IPS DF 19.7 (cell line): Measurements from ENCODE around the gene CASKIN1.
A peak's percentile ranks its signal among the peaks of the same experiment; 100 is the strongest.

Experiments used
- DNase-seq: peaks from one replicate; pipeline ENCODE4 v3.0.0-alpha.2; 2013; ENCODE audit warnings: low read depth, low spot score

Gene CASKIN1

DNA sequence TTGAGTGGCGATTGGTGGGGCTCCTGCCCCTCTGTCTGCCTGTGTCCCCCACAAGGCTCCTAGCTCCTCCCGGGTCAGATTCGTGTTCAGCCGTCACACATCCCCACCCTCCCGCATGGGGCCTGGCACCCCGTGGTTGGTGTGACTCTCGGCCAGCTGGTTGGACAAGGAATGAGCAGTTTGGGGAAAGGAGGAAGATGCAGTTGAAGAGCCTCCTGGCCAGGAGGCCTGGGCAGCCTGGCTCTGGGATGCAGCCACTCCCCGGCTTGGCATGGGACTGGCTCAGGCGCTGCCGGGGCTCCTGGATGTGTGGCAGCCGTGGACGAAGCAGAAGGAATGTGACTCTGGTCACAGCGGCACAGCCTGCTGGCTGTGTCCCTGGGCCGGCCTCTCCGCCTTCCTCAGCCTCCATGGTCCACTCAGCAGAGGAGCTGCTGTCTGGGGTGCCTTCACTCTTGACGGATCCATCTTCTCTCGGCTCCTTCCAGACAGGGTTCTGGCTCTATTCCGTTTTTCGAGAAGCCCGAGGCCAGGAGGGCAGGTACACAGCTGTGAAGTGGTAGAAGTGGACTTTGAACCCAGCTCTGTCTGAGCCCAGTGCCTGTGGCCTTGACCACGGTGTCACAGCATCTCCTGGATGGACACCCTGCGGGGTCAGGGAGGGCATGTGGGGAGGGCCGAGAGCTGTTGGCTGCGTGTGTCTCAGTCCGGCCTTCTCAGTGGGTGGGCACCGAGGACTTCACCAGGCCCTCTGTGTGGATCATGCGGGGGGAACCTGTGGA lies 38.7 kb downstream of the CASKIN1 start:
- DNase-seq = no peak

DNA sequence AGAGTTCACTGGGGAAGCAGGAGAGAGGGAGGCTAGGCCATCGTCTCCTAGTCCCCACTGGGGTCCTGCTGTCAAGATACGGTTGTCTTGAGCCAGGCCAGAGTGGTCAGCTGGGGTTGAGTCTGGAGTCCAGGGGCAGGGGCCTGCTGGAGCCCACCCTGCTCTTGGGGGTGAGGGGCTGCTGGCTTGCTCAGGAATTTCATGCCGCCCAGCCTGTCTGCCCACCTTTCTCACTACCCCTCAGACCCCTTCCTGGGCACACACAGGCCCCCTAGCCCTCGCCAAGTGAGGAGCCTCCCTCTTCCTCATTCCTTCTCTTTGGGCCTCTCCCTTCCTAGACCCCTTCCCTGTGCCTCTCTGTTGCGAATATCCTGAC lies 39.6 kb downstream of the CASKIN1 start:
- DNase-seq = no peak

DNA sequence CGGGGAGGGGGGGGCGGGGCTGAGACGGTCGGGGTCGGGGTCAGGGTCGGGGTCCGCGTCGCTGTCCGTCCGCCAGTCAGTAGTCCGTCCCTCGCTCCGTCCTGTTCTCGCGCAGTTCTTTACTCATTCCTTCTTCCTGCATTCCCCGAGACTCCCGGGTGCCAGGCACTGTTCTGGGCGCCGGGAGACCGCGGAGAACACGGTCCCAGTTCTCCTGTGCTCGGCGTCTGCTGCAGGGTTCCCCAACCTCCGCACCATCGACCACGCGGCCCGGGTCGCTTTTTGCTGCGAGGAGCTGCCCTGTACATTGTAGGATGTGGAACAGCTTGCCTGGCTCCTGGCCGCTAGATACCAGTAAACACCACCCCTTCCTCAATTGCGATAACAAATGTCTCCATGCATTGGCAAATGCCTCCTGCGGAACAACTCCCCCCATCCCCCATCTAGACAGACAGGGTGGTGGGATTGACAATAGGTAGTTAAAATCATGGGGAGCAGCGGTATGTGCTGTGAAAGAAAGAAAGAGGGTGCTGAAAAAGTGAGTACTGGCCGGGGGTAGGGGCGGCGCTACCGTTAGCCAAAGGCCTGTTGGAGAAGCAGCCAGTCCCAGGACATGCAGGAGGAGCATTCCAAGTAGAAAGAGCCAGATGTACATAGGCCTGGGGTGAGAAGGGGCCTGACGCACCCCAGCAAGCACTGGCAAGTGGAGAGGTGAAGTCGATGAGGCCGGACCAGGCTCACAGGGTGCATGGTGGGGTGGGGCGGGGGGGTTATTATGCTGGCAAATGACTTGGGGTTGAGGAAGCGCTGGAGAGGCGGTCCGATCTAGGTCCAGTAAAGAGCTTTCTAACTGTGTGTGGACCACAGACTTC lies 40.2 kb downstream of the CASKIN1 start:
- no peak for DNase-seq

DNA sequence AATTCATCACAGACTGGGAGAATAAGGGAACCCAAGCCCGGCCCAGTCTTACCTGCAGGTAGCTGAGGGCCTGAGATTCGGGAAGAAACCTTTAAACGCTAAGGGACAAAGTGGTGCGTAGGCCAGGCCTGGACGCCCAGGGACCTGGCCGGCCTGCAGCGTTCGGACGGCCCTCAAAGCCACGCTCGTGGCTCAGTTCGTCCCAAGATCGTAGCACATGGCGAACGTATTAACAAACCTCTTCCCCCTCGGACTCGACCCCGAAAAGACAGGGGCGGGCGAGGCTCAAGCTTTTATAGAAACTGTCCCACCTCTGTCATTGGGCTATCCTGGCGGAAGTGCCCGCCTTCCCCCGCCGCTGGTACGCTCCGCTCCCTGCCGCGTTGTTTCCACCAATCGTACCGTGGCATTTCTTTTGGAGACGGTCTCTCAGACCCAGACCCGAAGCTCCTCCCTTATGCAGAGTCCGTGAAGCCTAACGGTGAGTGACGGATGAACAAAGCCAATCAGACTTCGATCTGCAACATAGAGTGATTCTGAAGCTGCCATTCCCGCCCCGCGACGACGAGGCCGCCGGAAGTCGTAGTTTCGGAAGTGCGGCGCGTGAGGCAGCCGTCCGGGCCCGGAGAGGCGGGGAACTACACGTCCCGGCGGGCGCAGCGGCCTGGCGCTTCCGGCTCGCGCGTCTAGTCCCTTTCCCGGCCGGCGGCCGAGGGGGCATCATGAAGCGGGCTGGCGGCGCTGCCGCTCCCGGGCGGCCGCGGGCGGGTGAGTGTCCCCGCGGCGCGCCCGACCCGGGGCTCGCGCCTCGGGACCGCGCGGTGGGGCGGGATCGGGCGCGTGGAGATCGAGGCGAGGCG lies 41.1 kb downstream of the CASKIN1 start, which contains the start of gene TRAF7:
TSS of gene TRAF7 (plus strand) at position 692 of the 860 bp plus-strand sequence. CDS start 8,139 bp downstream, outside the sequence.
- DNase-seq = peak; percentile 100

DNA sequence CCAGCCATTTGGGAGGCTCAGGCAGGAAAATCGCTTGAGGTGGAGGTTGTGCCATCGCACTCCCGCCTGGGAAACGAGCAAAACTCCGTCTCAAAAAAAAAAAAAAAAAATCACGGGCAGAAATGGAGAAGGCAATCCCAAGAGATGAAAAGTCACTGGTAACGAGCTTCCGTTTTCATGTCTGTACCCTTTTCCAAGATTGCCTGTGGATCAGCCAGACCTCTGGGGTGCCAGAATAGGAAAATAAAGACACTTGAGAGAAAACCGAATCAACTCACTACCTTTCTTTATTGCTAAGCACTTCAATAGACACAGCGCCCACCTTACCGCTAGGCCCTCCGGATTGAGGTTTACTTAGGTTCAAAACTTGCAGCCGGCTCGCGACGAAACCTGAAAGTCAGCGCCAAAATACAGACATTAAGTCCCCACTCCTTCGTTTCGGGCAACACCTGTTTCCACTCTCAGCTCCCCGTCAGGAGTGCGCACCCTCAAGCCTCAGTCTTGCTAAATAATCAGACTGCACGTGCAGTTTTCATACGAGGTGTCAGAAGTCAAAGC lies 41.8 kb downstream of the CASKIN1 start:
- DNase-seq = no peak

DNA sequence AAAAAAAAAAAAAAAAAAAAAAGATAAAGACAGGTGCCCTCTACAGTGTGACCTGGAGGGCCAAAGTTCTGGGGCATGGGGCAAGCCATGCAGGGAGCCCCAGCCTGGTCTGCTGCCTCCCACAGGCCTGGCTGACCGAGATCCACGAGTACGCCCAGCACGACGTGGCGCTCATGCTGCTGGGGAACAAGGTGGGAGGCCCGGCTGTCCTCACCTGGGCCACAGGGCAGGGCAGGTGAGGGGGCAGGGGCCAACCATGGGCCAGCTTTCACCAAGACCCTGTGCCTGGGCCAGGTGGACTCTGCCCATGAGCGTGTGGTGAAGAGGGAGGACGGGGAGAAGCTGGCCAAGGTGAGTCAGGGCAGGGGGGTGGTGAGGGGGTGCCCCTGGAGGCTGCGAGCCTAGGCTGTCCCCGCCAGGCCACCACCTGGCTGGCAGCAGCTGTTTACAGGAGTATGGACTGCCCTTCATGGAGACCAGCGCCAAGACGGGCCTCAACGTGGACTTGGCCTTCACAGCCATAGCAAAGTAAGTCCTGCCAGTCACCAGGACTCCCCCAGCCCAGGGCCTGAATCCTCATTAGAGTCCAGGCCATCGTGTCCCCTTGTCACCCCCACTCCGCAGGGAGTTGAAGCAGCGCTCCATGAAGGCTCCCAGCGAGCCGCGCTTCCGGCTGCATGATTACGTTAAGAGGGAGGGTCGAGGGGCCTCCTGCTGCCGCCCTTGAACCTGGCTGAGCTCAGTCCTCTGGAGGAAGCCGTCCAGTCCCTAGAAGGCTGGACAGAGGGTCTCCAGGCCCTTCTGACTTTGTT lies 43.5 kb downstream of the CASKIN1 start:
- no peak for DNase-seq

DNA sequence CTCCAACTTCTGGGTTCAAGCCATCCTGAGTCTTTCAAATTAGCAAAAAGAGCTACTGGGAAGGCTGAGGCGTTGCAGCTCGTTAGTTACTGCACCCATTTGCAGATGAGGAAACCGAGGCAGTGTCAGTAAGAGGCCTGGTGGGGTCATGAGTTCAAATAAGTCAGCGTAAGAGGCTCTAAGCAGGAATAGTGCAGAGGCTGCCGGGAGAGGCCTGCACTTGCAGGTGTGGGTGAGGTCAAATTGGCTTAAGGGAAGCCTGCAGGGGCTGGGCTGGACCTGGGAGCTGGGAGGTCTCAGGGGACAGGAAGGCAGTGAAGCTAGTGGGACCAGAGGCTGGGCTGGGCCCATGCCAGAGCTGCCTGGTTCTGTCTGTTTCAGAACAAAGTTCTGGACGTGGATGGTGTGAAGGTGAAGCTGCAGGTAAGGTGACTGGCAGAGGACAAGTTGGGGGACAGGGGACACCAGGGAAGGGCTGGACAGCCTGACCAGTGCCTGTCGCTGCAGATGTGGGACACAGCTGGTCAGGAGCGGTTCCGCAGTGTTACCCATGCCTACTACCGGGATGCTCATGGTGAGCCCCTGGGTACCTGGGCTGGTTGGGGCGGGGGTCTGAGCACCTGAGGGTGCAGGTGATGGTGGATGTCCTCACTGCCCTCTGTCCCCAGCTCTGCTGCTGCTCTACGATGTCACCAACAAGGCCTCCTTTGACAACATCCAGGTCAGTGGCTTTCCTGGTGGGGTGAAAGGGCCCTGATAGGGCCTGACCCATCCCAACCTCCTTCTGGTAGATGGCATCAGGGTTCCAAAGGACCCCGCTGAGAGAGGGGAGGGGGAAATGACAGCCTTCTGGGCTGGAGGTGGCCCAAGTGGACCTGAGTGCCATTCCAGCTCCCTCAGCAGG lies 45.0 kb downstream of the CASKIN1 start:
- no peak for DNase-seq

DNA sequence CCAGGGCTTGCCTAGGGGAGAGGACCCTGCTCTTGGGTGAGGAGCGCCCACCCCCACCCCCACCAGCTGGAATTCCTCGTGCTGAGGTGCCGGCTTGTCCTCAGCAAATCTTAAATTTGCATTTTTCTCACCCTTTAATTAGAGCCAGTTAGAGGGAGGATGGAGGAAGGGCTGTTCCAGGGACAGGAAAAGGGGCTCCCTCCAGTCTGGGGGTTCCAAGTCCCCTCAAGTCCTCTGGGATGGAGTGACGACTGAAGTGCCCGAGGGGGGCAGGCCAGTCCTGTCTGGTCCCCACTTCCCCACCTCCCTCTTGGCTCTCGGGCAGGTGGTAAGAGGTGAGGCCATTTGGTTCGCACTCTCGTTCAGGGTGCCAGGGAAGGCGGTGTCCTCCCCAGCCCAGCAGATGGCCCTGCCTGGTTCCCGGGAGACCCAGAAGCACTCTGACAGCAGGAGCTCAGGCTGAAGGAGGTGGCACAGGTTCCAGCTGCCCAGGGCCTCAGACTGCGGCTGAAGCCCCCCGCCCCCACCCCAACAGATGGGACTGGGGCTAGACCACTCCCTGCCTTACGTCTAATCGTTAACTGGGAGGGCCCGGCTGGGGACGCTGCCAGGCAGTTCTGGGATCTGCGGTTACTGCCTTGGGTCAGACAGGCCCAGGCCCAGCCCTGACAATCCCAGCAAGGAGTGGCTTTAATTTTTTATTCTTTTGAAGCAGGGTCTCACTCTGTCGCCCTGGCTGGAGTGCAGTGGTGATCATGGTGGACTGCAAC lies 45.8 kb downstream of the CASKIN1 start:
- no peak for DNase-seq

DNA sequence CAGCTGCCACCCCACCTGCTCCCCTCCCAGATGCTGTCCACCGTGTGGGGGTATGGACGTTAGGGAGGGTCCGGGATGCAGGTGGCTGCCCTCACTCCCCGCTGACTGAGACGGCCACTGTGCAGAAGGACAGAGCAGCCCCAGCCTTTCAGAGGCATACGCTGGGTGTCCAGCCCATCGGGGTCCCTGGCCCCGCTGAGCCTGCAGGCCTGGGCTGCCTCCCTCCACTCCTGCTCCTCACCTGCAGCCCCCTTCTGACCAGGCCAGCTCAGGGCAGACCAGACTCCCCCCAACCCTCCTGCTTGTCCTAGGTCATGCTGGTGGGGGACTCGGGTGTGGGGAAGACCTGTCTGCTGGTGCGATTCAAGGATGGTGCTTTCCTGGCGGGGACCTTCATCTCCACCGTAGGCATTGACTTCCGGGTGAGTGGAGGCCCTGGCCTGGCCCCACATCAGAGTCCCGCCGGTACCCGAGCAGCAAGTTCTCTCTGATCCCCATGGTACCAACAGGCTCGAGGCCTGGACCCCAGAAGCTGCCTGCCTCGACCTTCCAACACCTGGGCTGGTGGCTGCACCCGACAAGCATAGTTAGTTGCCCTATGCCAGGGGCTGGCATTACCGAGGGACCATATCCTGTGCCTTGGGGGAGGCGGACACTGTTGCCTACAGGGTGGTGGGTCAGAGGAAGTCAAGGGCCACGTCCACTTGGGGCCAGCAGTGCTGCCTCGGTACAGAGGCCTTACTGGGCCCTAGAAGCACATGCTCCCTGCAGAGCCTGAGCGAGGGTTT lies 46.6 kb downstream of the CASKIN1 start:
- no peak for DNase-seq

DNA sequence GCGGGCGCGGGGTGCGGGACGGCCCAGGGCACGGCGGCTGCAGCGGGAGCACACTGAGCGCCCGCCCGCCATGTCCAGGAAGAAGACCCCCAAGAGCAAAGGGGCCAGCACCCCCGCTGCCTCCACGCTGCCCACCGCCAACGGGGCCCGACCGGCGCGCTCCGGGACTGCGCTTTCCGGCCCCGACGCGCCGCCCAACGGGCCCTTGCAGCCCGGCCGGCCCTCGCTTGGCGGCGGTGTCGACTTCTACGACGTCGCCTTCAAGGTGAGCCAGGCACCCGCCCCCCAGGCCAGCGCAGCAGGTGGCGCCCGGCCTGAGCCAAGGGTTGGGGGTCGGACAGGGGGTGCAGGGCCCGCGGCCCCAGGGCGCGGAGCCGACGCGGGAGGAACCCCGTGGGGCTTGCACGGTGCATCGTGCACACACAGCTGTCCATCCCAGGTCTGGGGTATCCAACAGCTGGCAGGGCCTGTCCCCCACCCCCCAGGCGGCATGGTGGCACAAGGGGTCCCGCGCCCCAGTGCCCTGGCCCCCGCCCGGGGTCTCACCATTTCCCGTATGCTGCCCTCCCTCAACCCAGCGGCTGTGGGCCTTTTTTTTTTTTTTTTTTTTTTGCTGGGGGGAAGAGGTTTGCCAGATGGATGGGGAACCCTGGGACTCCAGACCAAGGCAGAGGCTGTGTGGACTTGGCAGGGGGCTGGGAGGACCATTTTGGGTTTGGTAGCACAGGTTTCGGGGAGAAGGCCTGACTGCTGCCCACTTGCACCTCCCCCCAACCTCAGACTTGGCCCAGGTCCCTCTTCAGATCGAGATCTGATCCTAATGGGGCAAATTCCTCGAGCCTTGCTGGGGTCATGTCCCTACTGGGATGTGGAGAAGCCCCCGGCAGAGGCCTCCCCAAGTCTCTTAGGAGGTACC lies 47.4 kb downstream of the CASKIN1 start:
- DNase-seq = no peak

DNA sequence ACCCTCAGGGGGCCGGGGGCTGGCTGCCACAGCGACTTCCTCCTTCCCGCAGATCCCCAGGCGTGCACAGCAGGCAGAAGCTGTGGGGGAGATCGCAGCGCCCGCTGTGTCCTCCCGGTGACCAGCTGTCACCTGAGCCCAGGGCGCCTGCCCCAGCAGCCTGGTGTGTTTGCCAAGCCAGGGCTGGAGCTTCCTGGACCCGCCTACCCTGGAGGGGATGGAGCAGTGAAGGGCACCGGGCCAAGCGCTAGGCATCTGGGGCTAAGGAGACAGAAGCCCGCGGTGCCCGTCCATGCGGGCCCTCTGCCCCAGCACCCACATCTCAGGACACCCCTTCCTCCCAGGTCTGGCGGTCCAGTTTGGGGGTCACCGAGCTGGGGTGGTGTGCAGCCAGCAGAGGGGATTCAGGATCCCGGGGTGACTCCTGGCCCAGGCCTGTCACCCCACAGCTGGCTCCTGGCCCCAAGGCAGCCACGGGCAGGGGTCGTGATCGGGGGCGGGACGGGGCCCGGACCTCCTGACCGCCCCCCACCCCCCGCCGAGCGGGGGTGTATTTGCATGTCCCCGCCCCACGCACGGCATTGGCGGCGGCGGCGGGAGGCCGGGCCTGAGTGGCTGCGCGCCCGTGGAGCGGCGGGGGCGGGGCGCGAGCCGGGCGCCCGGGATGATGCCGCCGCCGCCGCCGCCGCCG lies 48.3 kb downstream of the CASKIN1 start, which contains the start of gene RAB26:
TSS of gene RAB26 (plus strand) at position 645 of the 691 bp plus-strand sequence. CDS start 159 bp downstream, outside the sequence.
- no peak for DNase-seq

DNA sequence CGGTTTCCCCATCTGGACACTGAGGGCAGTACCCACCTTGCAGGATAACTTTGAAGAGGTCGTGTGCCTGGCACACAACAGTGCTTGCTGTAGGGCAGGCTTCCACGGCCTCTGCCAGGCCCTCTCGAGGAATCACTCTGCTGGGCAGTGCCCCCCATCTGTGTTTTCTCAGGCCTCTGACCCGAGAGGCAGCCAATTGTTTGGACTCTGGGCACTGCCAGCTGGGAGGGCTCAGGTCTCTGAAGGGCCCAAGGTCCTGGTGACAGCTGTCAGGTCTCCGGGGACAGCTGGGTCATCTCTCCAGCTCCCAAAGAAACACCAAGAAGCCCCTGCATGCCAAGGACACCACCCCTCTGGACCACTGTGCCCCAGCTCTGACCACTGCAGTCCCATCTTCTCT lies 49.0 kb downstream of the CASKIN1 start:
- DNase-seq = no peak

DNA sequence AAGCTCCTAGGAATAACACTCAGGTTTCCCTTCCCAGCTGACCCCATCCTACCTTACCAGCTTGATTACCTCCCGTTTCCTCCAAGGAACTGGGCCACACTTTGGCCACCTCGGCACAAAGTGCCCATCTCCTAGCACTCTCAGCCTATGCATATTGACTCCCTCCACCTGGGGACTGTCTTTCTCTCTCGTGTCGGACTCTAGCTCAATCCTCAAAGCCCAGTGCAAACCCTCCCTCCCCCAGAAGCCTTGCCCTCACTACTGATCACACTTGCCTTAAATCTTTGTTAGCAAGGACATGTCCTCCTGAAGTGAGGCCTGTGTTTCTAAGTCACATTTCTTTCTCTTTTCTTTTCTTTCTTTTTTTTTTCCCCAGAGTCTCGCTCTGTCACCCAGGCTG lies 50.6 kb downstream of the CASKIN1 start:
- DNase-seq = no peak

DNA sequence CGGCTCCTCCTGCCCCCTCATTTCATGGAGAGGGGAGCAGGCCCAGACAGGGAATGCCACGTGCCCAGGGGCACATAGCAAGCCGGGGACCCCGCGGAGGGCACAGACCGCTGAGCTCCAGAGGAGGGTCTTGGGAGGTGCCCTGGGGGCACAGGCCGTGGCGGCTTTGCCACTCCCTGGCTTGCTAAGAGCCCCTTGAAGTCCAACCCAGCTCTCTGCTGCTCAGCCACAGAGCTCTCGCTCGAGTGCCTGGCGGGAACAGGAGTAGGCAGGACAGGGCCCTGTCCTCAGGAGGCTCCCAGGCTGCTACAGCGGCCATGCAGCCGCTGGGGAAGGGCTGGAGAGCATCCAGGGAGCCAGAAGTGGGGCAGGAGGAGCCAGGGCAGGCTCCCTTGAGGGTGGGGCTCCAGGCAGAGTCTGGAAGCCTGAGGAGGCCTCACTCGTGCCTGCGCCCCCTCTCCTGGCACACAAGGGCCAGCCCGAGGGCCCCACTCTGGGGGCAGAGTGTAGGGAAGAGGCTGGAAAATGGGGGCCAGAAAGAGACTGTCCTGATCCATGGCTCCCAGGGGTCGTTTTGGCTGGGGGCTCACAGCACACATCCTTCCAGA lies 52.4 kb downstream of the CASKIN1 start:
- no peak for DNase-seq

DNA sequence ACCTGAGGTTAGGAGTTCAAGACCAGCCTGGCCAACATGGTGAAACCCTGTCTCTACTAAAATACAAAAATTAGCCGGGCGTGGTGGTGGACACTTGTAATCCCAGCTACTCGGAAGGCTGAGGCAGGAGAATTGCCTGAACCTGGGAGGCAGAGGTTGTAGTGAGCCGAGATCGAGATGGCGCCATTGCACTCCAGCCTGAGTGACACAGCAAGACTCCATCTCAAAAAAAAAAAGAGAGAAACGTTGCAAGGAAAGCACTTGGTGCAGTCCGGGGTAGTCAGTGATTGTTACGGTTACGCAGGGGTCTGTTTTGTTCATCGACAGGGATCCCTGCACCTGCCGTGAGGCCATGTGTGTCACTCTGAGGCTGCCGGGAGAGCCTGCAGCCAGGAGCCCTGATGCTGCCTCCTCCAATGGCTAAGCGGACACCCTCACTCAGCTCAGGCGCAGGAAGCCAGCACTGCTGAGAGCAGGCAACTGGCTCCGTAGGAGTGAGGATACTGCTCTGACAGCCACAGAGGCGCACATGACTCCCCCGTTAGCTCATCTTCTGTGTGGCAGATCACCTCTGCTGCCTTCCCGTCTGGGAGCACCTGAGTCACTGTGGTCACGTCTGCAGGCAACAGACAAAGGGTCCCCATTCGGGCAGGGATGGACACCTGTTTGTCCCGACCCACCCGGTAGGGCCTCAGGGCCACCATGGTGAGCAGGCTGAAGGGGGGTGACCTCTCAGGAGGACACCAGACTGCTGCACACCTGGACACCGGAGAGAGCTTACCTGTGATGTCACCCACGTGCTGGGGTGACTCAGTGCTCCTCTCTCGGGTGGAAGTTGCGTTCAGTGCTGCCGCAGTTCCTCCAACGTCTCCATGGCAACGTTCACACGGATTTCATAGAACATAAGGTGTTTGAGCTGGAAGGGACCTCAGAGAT lies 53.2 kb downstream of the CASKIN1 start:
- DNase-seq = no peak
